NCI-H1694 treated with DMSO at 0.1 percent for 48 hours (cell line): ENCODE measurements around the gene MRFAP1.
"Not testable (repeated sequence)": the region's sequence is repeated elsewhere in the genome, so short reads cannot be mapped to it uniquely, and the experiment has no call there.

Experiments
- DNase-seq: peaks from one replicate; lab custom pipeline; 2025; lab: John Stamatoyannopoulos, UW

The MRFAP1 gene

GRCh38 chr4:6668391-6668790, 27.9 kb downstream of the MRFAP1 start:
- DNase-seq = no peak

GRCh38 chr4:6671648-6672047, 31.2 kb downstream of the MRFAP1 start:
- no peak for DNase-seq

GRCh38 chr4:6672131-6672530, 31.6 kb downstream of the MRFAP1 start:
- no peak for DNase-seq

GRCh38 chr4:6672541-6673190, 32.2 kb downstream of the MRFAP1 start:
- DNase-seq = not testable (repeated sequence)

GRCh38 chr4:6673191-6673659, 32.7 kb downstream of the MRFAP1 start:
- not testable (repeated sequence) for DNase-seq

- no peak for DNase-seq
Measured at GRCh38 chr4:6673660-6674499, 33.4 kb downstream of the MRFAP1 start.

GRCh38 chr4:6674500-6675149, 34.1 kb downstream of the MRFAP1 start:
- DNase-seq = no peak

- DNase-seq = no peak
Measured at GRCh38 chr4:6676722-6677558, 36.5 kb downstream of the MRFAP1 start.

GRCh38 chr4:6680372-6681034, 40.0 kb downstream of the MRFAP1 start:
- no peak for DNase-seq

- DNase-seq = no peak
Measured at GRCh38 chr4:6681191-6681590, 40.7 kb downstream of the MRFAP1 start.

GRCh38 chr4:6682862-6683590, 42.5 kb downstream of the MRFAP1 start:
- no peak for DNase-seq

- DNase-seq = no peak
Measured at GRCh38 chr4:6684656-6685055, 44.2 kb downstream of the MRFAP1 start.

- no peak for DNase-seq
Measured at GRCh38 chr4:6686104-6686787, 45.8 kb downstream of the MRFAP1 start.

GRCh38 chr4:6687947-6688878, 47.7 kb downstream of the MRFAP1 start:
- DNase-seq = no peak

- no peak for DNase-seq
Measured at GRCh38 chr4:6688879-6689505, 48.5 kb downstream of the MRFAP1 start.

GRCh38 chr4:6689506-6689960, 49.0 kb downstream of the MRFAP1 start:
- DNase-seq = no peak
